Loucy (cell line): ENCODE measurements around the gene PREX1.

Experiments used
- H2AFZ ChIP-seq: fragments of 200-600 bp; sonication (generic); 2 replicates; pipeline ENCODE4 v1.6.0; 2016; ENCODE audit warnings: antibody characterized with exemption, mild to moderate bottlenecking, low read length, moderate library complexity
- H3F3A ChIP-seq: fragments of 200-600 bp; 2 replicates; pipeline ENCODE4 v1.6.0; 2016; ENCODE audit warnings: antibody characterized with exemption, low read depth, mild to moderate bottlenecking
- H3K27me3 ChIP-seq: fragments of 200-600 bp; sonication (generic); 2 replicates; pipeline ENCODE4 v1.6.1; 2014; ENCODE audit warnings: low read length, mild to moderate bottlenecking; ENCODE audit not compliant: insufficient read depth, poor library complexity, severe bottlenecking
- H3K36me3 ChIP-seq: fragments of 200-600 bp; sonication (generic); 2 replicates; pipeline ENCODE4 v1.6.1; 2016; ENCODE audit warnings: low read length; ENCODE audit not compliant: insufficient read depth
- H3K4me1 ChIP-seq: fragments of 200-600 bp; sonication (generic); 2 replicates; pipeline ENCODE4 v1.5.1; 2014; ENCODE audit warnings: low read length, mild to moderate bottlenecking; ENCODE audit not compliant: insufficient read depth, poor library complexity, severe bottlenecking
- H3K4me2 ChIP-seq: fragments of 200-600 bp; sonication (generic); 2 replicates; pipeline ENCODE4 v1.6.0; 2014; ENCODE audit warnings: antibody characterized with exemption, low read length, low read depth, mild to moderate bottlenecking; ENCODE audit not compliant: poor library complexity, severe bottlenecking
- H3K4me3 ChIP-seq: fragments of 200-600 bp; sonication (generic); 2 replicates; pipeline ENCODE4 v1.5.1; 2014; ENCODE audit warnings: low read length, mild to moderate bottlenecking, mixed read lengths; ENCODE audit not compliant: poor library complexity, severe bottlenecking
- H3K79me2 ChIP-seq: fragments of 200-600 bp; sonication (generic); 2 replicates; pipeline ENCODE4 v1.6.1; 2014; ENCODE audit warnings: low read length; ENCODE audit not compliant: insufficient read depth
- H3K9ac ChIP-seq: fragments of 200-600 bp; sonication (generic); 2 replicates; pipeline ENCODE4 v1.6.0; 2014; ENCODE audit warnings: mild to moderate bottlenecking, low read depth, low read length, moderate library complexity; ENCODE audit not compliant: poor library complexity, severe bottlenecking
- H3K9me2 ChIP-seq: fragments of 200-600 bp; sonication (generic); replicated peaks from 2 replicates; pipeline ENCODE4 v1.6.1; 2016; ENCODE audit warnings: low read depth, low read length, mixed read lengths
- H3K9me3 ChIP-seq: fragments of 200-600 bp; sonication (generic); 2 replicates; pipeline ENCODE4 v1.6.1; 2014; ENCODE audit warnings: mild to moderate bottlenecking, antibody characterized with exemption, low read length, low read depth; ENCODE audit not compliant: insufficient read depth
- H4K20me1 ChIP-seq: fragments of 200-600 bp; sonication (generic); 2 replicates; pipeline ENCODE4 v1.6.0; 2014; ENCODE audit warnings: antibody characterized with exemption, low read length, mild to moderate bottlenecking; ENCODE audit not compliant: insufficient read depth, poor library complexity, severe bottlenecking
- CTCF ChIP-seq: fragments of 200-600 bp; sonication (generic); conservative IDR thresholded peaks from 2 replicates; pipeline ENCODE4 v1.5.1; 2014; ENCODE audit warnings: mild to moderate bottlenecking, antibody characterized with exemption, low read length
- EZH2phosphoT487 ChIP-seq: fragments of 200-600 bp; IDR thresholded peaks from 2 replicates; pipeline ENCODE4 v1.6.1; 2018; ENCODE audit warnings: antibody characterized with exemption, mild to moderate bottlenecking, moderate library complexity, borderline replicate concordance

PREX1 gene

DNA sequence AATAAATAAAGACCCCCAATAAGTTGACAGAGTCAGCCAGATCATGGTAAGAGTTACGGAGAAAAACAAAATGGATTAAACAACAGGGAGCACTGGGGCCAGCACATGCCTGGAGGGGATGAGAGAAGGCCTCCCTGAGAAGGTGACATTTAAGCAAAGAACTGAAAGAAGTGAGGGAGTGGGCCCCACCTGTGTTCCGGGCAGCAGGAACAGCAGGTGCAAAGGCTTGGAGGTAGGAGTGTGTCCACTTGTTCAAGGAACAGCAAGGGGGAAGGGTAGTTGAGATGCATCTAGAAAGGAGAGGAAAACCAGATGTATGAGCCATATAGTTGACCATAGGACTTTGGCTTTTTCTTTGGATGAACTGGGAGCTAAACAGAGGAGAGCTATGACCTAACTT lies 7.6 kb upstream of the PREX1 start:
- Histone ChIP-seq H3K4me1 (no peaks in the 10 kb centered on the region), H3K4me3 (no peak overlapping the region), H4K20me1 (no peaks in the 10 kb centered on the region), H3K36me3 (no peaks in the 10 kb centered on the region), H3K9me3 (no peaks in the 10 kb centered on the region), H3K9me2 (no peaks in the 10 kb centered on the region), H3K9ac (no peak overlapping the region), H3K27me3 (no peaks in the 10 kb centered on the region), H2AFZ (no peak overlapping the region), H3K4me2 (no peak overlapping the region), H3K79me2 (no peaks in the 10 kb centered on the region), H3F3A (no peaks in the 10 kb centered on the region)
- no peak for TF ChIP-seq EZH2phosphoT487
- no peak for TF ChIP-seq CTCF

DNA sequence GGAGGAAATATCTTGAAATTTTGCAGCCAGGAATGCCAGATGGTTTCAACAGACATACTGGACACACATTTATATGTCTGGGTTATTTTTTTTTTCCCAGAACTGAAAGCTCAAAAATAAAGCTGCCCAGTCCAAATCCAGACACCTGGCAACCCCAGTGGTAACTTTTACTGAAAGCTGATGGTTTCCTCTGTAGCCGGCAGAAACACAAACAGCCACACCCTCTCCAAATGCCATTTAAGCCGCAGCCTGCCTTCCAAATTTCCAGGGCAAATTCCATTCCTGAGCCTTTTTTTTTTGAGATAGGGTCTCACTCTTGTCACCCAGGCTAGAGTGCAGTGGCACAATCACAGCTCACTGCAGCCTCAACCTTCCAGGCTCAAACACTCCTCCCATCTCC lies 6.5 kb upstream of the PREX1 start:
- Histone ChIP-seq H3K36me3 (no peaks in the 10 kb centered on the region), H3K27me3 (no peaks in the 10 kb centered on the region), H3K9ac (no peak overlapping the region), H3K9me3 (no peaks in the 10 kb centered on the region), H3K79me2 (no peaks in the 10 kb centered on the region), H2AFZ (no peak overlapping the region), H3F3A (no peaks in the 10 kb centered on the region), H3K4me2 (no peak overlapping the region), H4K20me1 (no peaks in the 10 kb centered on the region), H3K9me2 (no peaks in the 10 kb centered on the region), H3K4me1 (no peaks in the 10 kb centered on the region), H3K4me3 (no peak overlapping the region)
- TF ChIP-seq EZH2phosphoT487 = no peak
- TF ChIP-seq CTCF = no peak

- no peak overlapping the region for H3K9ac ChIP-seq
- H3K4me2 ChIP-seq = no peak overlapping the region
- no peaks in the 10 kb centered on the region for H3K9me2 ChIP-seq
- H3K4me3 ChIP-seq = no peak overlapping the region
- no peaks in the 10 kb centered on the region for H3K27me3 ChIP-seq
- peaks cover 1% of the 10 kb centered on the region; the same call in 1 of the 2 replicates for H3K79me2 ChIP-seq
- no peaks in the 10 kb centered on the region for H3K36me3 ChIP-seq
- no peaks in the 10 kb centered on the region for H3F3A ChIP-seq
- no peak overlapping the region for H2AFZ ChIP-seq
- TF ChIP-seq CTCF (no peak), EZH2phosphoT487 (no peak)
- H3K4me1 ChIP-seq = peaks cover 4% of the 10 kb centered on the region
- H3K9me3 ChIP-seq = no peaks in the 10 kb centered on the region
- H4K20me1 ChIP-seq = no peaks in the 10 kb centered on the region
Observed at GRCh38 chr20:48832405-48832730, 4.6 kb upstream of the PREX1 start.
